ENCODE measurements around the gene KDM4B.

KDM4B gene

DNA sequence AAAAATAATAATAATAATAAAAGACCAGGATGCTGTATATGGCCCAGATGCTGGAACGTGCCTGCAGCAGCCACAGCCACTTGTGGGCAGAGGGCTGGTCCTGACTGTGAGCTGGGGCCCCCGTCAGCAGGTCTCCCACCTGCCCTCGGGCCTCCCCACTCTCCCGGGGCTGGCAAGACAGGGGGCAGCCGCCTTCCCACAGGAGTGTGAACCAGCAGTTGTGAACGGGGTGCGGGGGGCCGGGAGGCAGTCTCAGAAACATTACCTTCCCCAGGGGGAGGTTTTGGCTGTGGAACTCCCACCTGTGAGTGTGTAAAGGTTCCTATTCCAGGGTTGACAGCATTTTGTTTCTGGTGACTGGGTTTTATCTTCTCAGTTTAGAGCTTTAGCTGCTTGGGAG is 151.4 kb downstream of the KDM4B start:
- DNase-seq (ENCODE audit: low read depth in 2 of 2): no peak

DNA sequence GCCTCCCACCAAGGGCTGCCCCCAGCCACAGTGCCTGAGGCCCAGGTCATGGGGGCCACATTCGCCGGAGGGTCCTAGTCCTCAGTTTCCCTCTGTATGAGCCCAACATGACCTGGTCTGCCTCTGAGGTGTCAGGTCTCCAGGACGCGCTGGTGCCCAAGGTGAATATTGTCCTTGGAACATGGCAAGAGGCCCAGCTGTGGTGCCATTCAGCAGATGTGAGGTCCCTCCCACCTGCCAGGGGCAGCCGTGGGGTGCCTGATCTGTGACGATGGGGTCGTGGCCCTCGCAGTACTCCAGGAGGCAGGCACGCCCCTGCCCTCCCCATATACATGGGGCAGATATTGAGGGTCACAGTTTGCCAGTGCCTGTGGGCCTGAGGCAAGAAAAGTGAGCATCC is 151.9 kb downstream of the KDM4B start:
- DNase-seq (ENCODE audit: low read depth in 2 of 2): no peak

DNA sequence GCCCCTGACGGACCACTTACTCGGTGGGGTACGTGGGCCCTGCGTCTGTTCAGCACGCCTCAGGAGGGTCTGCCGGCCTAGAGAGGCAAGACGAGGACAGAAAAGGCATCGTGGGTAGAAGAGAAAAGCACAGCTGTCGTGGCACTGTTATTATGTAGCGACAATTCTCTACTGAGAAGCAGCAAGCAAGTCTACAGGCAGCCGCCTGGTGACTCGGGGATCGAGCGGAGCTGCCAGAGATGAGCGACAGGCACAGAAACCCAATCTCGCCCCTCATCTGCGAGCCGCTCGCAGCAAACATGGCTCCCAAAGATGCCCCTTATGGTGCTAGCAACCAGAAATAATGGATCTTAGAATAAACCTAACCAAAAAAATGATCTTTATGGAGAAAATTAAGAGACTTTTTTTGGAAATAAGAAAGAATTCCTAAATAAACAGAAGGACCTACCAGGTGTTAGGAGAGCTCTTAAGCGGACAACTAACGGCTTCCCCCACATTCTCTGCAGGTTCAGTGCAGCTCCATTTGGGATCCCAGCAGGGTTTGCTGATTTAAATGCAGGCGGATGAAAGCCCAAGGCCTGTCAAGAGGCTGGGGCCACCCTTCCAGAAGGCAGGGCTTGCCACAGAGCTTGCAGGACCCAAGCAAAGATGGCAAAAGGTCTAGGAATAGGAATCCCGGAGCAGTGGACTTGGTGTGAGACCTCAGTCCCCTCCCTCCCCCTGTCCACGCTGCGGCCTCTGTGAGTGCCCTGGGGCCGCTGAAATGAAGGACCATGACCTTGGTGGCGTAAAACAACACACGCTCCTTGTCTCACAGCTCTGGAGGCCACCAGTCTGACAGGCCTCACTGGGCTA is 152.6 kb downstream of the KDM4B start:
- no peak for DNase-seq (ENCODE audit: low read depth in 2 of 2)

DNA sequence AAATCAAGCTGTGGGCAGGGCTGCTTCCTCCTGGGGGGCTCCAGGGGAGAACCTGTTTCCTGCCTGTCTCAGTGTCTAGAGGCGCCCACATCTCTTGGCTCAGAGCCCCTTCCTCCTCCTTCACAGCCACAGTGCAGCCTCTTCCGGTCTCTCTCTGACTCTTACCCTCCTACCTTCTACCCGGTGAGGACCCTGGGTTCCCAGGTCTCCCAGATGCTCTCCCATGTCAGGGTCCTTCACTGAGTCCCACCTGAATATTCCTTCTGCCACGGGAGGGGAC is 153.1 kb downstream of the KDM4B start:
- no peak for DNase-seq (ENCODE audit: low read depth in 2 of 2)

DNA sequence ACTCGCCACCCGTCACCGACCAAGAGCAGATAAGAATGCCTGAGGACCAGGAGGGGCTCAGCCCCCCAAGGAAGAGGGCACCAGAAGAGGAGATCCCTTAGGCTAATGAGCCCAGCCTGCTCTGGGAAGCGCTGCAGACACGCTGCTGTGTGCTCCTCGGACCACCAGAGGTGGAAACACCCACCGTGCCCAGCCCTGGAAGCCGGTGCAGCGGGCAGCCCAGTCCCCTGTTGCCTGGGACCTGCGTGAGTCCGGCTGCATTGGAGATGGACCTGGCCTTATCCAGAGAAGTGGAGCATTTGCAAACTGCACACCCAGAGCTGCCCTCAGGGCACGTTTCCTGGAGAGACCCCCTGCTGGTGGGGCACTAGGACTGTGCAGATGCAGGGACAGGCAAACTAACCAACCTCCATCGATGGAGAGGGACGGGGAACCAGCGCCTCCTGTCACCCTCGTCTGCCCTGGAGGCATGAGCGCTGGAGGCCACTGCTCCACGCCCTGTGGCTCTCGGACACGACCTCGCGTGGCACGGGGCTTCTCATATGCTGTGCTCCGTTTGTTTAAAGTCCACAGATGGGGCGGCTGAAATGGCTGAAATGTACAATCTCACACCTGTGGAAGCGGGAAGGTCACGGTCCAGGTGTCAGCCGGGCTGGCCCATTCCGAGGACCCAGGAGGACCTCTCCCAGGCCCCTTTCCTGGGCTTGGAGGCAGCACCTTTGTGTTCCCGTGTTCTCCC is 153.9 kb downstream of the KDM4B start:
- no peak for DNase-seq (ENCODE audit: low read depth in 2 of 2)

DNA sequence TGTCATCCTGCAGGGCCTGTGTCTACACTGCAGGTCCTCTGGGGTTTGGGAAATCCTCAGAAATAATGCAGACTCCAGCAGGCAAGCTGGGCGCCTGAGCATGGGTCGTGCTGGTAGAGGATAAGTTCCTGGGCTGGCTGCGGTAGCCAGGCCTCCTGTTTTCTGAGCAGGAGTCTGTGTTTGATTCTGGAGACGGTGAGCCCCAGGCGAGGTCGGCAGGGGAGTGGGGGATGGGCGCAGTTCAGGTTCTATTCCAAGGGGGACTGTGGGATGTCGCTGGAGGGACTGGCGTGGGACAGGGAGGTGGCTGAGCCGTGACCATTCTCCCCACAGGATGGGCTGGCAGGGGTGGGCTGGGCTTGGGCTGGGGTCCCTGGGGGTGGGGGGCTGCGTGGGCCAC is 154.7 kb downstream of the KDM4B start:
- no peak for DNase-seq (ENCODE audit: low read depth in 2 of 2)

DNA sequence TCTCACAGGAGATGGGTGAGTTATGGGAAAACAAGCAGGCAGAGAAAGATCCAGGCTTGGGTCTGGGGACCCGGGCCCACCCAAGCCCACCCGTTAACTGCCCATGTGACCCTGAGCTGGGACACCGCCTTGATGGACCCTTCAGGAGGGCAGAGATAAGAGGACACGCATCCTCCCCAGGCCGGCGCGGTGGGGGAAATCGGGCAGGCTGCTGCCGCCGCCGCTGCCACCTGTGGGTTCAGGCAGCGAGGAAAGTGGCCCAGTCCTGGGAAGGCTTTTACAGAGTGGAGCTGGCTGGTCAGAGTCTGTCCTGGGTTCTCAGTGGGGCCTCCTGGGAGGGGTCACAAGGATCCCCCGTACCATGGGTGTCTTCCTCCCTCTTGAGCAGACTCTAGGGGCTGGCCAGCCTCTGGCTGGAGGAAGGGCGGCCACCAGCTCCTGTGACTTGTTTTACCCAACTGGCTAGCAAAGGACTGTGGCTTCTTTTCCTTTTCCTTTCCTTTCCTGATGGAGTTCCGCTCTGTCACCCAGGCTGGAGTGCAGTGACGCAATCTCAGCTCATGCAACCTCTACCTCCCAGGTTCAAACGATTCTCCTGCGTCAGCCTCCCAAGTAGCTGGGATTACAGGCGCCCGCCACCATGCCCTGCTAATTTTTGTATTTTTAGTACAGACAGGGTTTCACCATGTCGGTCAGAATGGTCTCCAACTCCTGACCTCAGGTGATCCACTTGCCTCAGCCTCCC is 155.4 kb downstream of the KDM4B start:
- no peak for DNase-seq (ENCODE audit: low read depth in 2 of 2)

DNA sequence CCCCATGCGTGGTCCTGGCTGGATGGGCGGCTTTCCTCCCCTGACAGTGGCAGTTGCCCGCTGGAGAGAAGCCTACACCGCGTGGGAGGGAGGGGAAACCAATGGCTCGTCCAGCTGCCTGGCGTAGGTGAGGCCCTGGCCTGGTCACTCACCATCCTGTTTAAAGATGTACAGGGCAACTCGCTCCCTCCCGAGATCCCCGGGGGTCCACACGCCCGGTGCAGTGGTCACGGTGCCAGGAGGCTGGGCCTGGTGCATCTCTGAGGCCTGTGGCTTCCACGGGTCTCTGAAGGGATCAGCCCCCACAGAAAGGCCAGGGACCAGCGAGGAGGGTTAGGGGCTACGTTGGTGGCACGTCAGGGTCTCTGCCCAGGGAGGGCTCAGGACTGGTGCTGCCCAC is 156.5 kb downstream of the KDM4B start:
- no peak for DNase-seq (ENCODE audit: low read depth in 2 of 2)

DNA sequence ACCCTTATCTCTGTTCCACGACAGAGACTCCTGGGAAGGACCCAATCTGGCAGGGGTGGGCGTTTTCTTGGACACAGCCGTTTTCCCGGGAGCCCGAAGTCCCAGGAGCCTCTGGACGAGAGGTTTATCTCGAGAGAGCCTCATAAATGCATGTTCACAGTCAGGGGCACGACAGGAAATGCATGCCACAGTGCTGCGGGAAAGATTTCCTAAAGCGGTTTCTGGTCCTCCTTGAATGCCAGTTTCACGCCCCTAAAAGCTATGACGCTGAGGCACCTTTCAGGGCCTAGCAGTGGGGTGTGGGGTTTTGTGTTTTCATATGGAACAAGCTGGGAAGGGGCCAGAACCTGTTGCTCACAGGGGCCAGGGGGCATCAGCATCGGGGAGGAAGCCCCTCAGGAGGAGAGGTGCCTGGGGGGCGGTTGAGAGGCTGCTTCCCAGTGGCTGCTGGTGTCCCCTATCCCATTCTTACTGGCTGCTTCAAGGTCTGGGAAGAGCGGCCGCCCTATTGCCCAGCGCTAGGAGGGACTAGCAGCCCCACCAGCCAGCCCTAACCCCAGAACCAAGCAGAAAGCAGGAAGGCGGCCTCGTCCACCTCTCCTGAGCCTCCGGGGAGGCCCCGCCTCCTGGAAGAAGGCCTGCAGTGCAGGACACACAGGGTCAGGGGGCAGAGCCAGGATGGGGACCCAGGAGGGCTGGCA is 157.0 kb downstream of the KDM4B start:
- no peak for DNase-seq (ENCODE audit: low read depth in 2 of 2)

DNA sequence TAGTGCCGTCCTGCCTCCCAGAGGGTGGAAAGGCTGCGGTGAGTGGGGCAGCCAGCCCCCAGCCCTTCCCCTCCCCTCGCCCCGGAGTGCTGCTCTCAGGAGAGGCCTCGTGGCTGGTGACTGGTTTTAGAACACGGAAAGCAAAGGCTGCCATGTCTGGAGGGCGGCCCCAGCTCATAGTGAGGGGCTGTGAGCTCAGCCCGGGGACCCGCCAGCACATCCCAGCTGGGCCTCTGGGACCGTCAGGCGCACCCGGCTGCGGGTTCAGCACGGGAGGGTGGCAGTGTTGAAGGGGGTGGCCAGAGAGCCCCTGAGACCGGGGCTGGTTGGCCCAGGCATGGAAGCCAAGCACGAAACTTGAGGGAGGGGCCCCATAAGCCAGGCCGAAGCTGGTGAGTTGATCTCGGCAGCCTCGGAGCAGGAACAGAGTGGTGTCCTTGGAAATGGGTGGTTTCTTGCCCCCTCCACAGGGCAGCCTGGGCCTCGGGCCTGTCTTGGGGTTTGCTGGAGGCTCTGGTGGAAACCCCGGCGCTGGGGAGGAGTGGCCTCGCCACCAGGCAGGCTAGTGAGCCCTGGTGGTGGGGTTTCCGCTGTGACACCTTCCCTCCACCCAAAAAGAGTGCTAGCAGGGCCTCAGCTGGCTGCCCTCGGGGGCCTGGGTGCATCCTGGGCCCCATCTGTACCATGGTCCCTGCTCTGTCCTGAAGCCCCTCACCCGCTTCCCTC is 157.7 kb downstream of the KDM4B start:
- DNase-seq (ENCODE audit: low read depth in 2 of 2): no peak

DNA sequence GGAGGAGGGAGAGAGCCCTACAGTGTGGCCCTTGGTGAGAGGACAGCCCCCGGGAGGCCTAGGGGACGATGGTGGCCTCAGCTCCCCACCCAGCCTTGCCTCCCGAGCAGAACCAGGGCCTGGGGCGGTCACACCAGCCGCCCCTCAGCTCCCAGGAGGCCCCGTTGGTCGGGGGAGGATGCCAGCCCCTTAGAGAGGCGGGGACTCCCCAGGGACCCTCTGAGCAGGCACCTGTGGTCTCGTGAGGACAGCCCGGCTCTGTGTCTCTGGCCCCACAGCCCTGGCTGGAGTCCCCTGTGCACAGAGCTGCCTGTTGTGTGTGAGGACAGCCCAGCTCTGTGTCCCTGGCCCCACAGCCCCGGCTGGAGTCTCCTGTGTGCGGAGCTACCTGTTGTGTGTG is 158.8 kb downstream of the KDM4B start:
- no peak for DNase-seq (ENCODE audit: low read depth in 2 of 2)

DNA sequence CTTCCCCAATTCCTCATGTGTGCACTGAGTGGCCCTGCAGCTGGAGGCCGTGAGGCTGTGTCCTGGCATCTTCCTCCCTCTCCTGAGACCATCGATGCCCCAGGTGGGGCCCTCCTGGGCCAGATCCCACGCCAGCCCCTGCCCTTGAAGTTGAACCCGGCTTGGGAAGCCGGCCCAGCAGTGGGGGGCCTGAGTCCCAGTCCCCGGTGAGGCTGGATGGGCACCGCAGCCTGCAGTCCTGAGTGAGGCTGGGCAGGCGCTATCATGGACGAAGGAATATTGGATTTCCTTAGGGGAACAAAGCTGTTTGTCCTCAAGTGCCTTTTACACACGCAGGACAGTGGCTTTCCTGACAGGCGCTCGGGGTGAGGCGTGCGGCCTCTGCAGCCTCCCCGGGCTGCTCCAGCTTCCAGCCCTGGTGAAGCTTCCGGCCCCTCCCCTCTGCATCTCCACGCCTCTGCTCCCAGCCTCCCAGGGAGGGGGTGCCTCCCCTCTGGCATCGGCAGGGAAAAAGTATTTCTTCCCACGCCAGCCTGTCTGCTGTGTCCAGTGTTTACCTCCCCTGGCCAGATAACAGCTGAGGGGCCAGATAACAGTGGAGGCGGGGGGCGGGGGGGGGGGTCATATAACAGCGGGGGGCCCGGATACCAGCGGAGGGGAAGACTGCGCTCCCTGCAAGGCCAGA is 159.5 kb downstream of the KDM4B start:
- DNase-seq (ENCODE audit: low read depth in 2 of 2): no peak

DNA sequence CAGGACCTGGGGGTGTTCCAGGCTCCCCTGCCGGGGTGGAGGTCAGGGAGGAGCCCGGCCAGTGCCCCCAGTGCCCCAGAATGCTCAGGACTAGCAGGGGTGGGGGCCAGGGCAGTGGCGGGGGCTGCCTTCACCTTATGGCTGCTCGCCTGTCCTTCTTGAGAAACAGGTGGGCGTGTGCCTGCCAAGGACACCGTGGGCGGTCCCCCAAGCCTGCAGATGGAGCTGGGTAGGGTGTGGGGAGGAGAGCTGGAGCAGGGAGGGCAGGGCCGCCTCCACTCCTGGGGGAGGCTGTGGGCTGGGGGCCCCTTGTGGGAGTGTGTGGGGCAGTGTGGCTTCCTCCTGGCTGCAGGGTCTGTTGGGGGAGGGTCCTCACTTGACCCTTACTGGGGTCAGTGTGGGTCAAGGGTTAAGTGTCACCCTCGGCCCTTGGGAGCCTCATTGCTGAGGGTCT is 160.1 kb downstream of the KDM4B start:
- no peak for DNase-seq (ENCODE audit: low read depth in 2 of 2)

DNA sequence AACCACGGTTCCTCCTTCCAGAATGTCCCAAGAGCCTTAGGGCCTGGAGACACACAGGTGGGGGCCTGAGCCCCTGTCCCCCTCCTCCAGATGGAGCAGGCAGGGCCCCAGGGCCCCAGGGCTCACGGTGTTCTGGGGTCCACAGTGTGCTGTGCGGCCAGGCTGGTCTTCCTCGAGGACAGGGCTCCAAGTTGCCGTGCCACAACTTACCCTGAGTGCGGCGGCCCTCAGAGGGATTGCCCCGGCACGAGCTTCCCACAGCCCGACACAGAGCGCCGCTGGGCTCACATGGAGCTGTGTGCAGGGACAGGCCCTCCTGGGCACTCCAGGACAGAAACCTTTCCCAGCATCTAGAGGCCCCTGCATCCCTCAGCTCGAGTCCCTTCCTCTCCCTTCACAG is 160.8 kb downstream of the KDM4B start:
- no peak for DNase-seq (ENCODE audit: low read depth in 2 of 2)

DNA sequence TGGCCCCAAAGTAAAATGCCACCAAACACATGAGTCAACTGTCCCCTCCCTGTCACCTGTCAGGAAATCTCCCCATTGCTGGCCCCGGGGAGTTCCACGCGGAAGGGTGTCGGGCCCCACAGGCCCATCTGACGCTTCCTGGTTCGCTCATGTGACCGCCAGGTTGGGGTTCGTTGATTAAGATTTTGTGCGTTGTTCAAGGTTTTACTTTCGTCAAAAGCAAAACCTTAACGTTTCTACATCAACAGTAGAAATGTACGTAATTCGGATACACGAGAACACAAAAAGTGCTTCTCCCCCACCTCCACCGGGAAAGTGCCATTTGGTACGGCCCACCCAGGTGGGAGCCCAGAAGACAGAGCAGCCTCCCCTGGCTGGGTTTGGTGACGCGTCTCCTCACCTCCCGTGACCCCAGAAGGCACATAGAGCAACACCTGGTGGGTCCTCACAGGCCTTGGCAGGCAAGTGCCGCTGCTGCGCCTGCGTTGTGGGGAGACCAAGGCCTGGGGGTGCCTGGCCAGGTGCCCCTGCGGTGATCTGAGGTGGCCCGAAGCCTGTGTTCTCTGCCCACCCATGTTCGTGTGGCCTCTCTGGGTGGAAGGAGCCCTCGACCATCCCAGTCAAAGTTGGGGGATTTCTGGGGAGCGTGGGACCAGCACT is 161.6 kb downstream of the KDM4B start:
- no peak for DNase-seq (ENCODE audit: low read depth in 2 of 2)

DNA sequence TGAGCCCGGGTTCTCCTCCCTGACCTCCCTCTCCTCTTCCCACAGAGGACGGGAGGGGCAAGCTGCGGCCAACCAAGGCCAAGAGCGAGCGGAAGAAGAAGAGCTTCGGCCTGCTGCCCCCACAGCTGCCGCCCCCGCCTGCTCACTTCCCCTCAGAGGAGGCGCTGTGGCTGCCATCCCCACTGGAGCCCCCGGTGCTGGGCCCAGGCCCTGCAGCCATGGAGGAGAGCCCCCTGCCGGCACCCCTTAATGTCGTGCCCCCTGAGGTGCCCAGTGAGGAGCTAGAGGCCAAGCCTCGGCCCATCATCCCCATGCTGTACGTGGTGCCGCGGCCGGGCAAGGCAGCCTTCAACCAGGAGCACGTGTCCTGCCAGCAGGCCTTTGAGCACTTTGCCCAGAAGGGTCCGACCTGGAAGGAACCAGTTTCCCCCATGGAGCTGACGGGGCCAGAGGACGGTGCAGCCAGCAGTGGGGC is 162.2 kb downstream of the KDM4B start:
- DNase-seq (ENCODE audit: low read depth in 2 of 2): no peak

DNA sequence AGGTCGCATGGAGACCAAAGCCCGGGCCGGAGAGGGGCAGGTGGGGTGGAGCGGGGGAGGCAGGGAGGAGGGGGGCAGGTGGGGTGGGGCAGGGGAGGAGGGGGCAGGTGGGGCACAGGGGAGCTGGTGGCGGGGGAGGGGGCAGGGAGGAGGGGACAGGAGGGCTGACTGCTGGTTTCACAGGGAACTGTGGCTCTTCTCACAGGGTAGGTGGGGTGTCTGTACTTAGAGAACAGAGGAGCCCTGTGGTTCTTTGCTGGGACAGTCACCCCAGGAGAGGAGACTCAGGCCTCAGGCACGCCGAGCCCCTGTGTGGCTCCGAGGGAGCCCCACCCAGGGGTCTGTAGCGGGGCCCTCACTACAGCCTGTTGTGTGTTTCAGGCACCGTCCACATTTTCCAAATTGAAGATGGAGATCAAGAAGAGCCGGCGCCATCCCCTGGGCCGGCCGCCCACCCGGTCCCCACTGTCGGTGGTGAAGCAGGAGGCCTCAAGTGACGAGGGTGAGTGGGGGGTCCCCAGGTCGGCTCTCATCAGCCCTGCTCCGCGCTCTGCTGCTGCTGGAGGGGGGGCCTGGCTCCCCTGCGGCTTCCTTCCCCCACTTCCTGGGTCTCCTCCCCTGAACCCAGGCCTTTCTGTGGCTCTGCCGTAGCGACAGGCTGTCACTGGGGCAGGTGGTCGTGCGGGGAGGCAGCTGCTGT is 162.7 kb downstream of the KDM4B start:
- DNase-seq (ENCODE audit: low read depth in 2 of 2): no peak

DNA sequence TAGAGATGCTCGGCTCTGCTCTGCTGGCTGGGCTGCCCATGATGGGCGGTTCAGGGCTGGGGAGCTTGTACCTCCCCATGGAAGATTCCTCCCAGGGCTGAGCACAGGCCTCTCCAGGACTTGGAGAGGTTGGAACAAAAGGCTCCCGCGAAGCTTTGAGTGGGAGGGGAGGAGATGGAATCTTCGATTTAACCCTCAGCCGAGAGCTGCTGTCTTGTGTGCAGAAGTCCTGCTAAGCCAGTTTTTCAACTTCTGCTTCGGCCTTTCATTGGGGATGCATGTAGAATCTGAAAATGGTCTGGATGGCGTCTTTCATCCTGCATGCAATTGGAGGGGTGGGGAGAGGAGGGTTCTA is 163.3 kb downstream of the KDM4B start:
- no peak for DNase-seq (ENCODE audit: low read depth in 2 of 2)

All from stimulated activated CD4-positive, alpha-beta T cell treated with anti-CD3 and anti-CD28 coated beads, Interleukin-4, amount 100 ng/mL, for 48 hours (primary cell).